Lower leg skin (tissue), 3 donors: Measurements from ENCODE around the gene TASP1.
"Not testable (repeated sequence)": the region's sequence is repeated elsewhere in the genome, so short reads cannot be mapped to it uniquely, and the experiment has no call there.

Experiments
- CTCF ChIP-seq, 3 donors: fragments of 450-650 bp; IDR thresholded peaks; one replicate each; pipeline ENCODE4 v1.5.1; 2016; ENCODE audit warnings: antibody characterized with exemption in 3 of 3, mild to moderate bottlenecking in 3 of 3, moderate library complexity in 2 of 3
- POLR2A ChIP-seq, 2 donors: fragments of 450-650 bp; IDR thresholded peaks; one replicate each; pipeline ENCODE4 v1.6.1; 2016 to 2017; ENCODE audit warnings: antibody characterized with exemption in 2 of 2, mild to moderate bottlenecking in 1 of 2, moderate library complexity in 1 of 2

- TF ChIP-seq CTCF, POLR2A (IDR thresholded peaks at IDR 0.05): not testable (repeated sequence)
Observed at GRCh38 chr20:13593423-13593822, 45.3 kb downstream of the TASP1 start.
